Activated CD8-positive, alpha-beta T cell treated with anti-CD3 and anti-CD28 coated beads, Interleukin-2, amount 10 ng/mL, durations not matched to agents 7 days and 5 days (primary cell): ENCODE data around the gene C1orf210. TPM values are rescaled to one million over a fixed set of nuclear protein-coding genes. Genes with fewer than 3 reads are reported as not detected.

ENCODE experiments used
- ATAC-seq: fragments of 150-1000 bp; cut with Tn5 transposase; one replicate; pipeline ENCODE4 v1.10.0; 2021; ENCODE audit warnings: moderate library complexity
- CTCF ChIA-PET: fragments of 350-600 bp; sonication (Branson Sonifier 250); formaldehyde crosslinking; loops from one replicate; lab custom pipeline; 2021; ENCODE audit warnings: antibody characterized with exemption; lab: Charles Lee
- POLR2A ChIA-PET: fragments of 350-600 bp; sonication (Branson Sonifier 250); formaldehyde crosslinking; loops from one replicate; lab custom pipeline; 2021; ENCODE audit warnings: antibody characterized with exemption; lab: Charles Lee
- DNase-seq: peaks from one replicate; pipeline ENCODE4 v3.0.0-alpha.2; 2020
- H3K27ac Mint-ChIP-seq: one replicate; pipeline ENCODE4 v1.8.0; 2021; ENCODE audit warnings: mild to moderate bottlenecking, mixed read lengths
- H3K27me3 Mint-ChIP-seq: one replicate; pipeline ENCODE4 v1.8.0; 2021; ENCODE audit warnings: low read depth, mixed read lengths
- H3K36me3 Mint-ChIP-seq: one replicate; pipeline ENCODE4 v1.8.0; 2021; ENCODE audit warnings: low read depth, mixed read lengths
- H3K4me1 Mint-ChIP-seq: one replicate; pipeline ENCODE4 v1.8.0; 2021; ENCODE audit warnings: low read depth, mixed read lengths
- H3K4me3 Mint-ChIP-seq: one replicate; pipeline ENCODE4 v1.8.0; 2021; ENCODE audit warnings: mild to moderate bottlenecking, mixed read lengths
- H3K9me3 Mint-ChIP-seq: one replicate; pipeline ENCODE4 v1.8.0; 2022; ENCODE audit warnings: mixed read lengths; ENCODE audit not compliant: insufficient read depth
- total RNA-seq, 2 experiments: library from RNA; stranded (reverse); gene quantifications; one replicate each; pipeline ENCODE4 v1.2.3, GENCODE V29; 2021

Gene C1orf210
- total RNA-seq, 2 experiments from 2014 or later: not detected

DNA sequence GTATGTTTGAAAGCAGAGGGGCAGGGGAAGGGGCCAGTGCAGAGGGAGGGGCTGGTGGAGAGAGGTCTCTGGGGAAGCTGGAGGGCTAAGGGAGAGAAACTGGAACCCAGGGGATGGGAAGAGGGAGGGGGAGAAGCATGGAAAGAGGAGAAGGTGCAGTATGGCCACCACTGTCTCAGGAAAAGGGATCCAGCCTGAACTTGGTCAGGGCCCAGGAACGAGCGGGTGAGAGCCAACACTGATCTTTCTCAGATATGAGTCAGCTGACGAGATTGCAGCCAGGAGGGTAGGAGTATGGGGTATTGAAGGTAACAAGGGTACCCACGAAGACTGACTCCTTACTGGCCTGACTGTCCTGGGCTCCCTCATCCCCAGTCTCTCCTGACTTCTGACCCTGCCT lies 33.5 kb upstream of the C1orf210 start:
- ChIA-PET CTCF (no interaction called here), POLR2A (no interaction called here)
- Mint-ChIP-seq H3K4me3 (no peak overlapping the region), H3K4me1 (no peaks in the 10 kb centered on the region), H3K27ac (no peak overlapping the region), H3K36me3 (no peaks in the 10 kb centered on the region), H3K9me3 (no peaks in the 10 kb centered on the region), H3K27me3 (no peaks in the 10 kb centered on the region)
- ATAC-seq: no peak
- no peak for DNase-seq

- DNase-seq (no peak), ATAC-seq (no peak)
- H3K4me1 Mint-ChIP-seq: no peaks in the 10 kb centered on the region
- ChIA-PET CTCF (no interaction called here), POLR2A (no interaction called here)
- no peaks in the 10 kb centered on the region for H3K9me3 Mint-ChIP-seq
- no peak overlapping the region for H3K27ac Mint-ChIP-seq
- H3K27me3 Mint-ChIP-seq: no peaks in the 10 kb centered on the region
- H3K4me3 Mint-ChIP-seq: no peak overlapping the region
- no peaks in the 10 kb centered on the region for H3K36me3 Mint-ChIP-seq
These were observed 32.6 kb upstream of the C1orf210 start for GRCh38 chr1:43317817-43318471.

DNA sequence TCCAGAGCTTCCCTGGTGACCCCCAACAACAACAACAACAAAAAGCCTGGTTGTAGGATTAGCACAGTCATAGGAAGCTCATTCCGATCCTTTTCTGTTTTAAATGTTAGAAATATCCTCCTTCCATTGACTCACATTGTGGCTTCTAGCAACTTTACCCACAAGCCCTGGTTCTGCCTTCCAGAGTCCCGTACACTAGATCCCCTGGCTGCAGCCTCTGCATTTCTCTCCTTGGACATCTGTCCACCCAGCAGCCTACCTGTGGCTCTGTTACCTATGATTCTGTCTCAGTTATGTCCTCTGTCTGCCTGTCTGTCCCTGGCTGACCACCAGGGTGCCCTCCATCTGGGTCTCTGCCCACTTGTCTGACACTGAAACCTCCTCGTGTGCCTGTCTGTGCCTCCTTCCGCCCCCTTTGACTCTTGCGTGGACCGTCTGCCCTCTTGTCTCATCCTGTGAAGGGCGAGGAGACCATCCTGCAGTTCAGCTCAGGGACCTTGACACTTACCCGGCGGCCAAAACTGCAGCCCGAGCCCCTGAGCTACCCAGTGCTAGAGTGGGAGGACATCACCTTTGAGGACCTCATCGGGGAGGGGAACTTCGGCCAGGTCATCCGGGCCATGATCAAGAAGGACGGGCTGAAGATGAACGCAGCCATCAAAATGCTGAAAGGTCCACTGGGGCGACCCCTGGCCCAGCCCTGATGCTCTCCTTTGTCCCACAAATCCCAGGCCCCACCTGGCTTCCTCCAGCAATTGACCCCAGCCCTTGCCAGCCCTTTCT lies 31.5 kb upstream of the C1orf210 start:
- ChIA-PET POLR2A (interaction anchor here (0.6 kb wide), 1 partner anchor 84 kb away, joined by 3 read pairs; no protein-coding TSS in a partner anchor), CTCF (no interaction called here)
- Mint-ChIP-seq H3K36me3 (no peaks in the 10 kb centered on the region), H3K4me3 (no peak overlapping the region), H3K27ac (no peak overlapping the region), H3K9me3 (no peaks in the 10 kb centered on the region), H3K27me3 (no peaks in the 10 kb centered on the region), H3K4me1 (no peaks in the 10 kb centered on the region)
- ATAC-seq (no peak), DNase-seq (no peak)

GRCh38 chr1:43315963-43316737 lies 30.8 kb upstream of the C1orf210 start:
- CTCF ChIA-PET: no interaction called here
- no peak for ATAC-seq
- no peak for DNase-seq
- H3K27ac Mint-ChIP-seq: no peak overlapping the region
- H3K36me3 Mint-ChIP-seq: no peaks in the 10 kb centered on the region
- no peak overlapping the region for H3K4me3 Mint-ChIP-seq
- POLR2A ChIA-PET: no interaction called here
- H3K9me3 Mint-ChIP-seq: no peaks in the 10 kb centered on the region
- no peaks in the 10 kb centered on the region for H3K4me1 Mint-ChIP-seq
- H3K27me3 Mint-ChIP-seq: no peaks in the 10 kb centered on the region

DNA sequence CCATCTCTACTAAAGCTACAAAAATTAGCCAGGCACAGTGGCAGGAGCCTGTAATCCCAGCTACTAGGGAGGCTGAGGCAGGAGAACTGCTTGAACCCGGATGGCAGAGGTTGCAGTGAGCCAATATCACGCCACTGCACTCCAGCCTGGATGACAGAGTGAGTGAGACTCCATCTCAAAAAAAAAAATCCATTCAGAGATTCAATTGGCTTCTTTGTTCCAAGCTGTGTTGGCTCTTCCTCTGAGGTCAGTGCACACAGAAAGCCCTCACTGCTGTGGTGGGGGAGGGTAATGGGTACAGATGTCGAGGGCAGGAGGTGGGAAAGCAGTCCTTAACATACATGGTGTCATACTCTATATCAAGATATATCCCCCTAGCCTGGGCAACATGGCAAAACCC lies 30.1 kb upstream of the C1orf210 start:
- Mint-ChIP-seq H3K27ac (no peak overlapping the region), H3K4me1 (no peaks in the 10 kb centered on the region)

DNA sequence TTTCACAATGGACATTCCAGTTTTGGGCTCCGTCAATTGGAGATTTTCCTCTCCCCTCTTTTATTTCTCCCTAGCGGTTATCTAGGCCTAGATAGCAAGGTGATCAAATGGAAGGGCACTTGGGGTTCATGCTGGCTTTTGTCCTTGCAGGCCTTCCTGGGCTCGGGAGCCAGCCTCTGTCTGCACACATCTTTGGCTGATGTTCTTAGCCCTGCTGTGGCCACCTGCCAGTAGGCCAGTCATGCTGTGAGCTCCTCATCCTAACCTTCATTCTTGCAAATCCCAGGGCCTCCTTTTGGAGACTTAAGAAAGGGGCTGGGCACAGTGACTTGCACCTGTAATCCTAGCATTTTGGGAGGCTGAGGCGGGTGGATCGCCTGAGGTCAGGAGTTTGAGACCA lies 28.9 kb upstream of the C1orf210 start:
- CTCF ChIA-PET: no interaction called here
- ATAC-seq (no peak), DNase-seq (no peak)
- no peaks in the 10 kb centered on the region for H3K27me3 Mint-ChIP-seq
- no peaks in the 10 kb centered on the region for H3K9me3 Mint-ChIP-seq
- H3K4me3 Mint-ChIP-seq: no peak overlapping the region
- no peak overlapping the region for H3K27ac Mint-ChIP-seq
- H3K4me1 Mint-ChIP-seq: no peaks in the 10 kb centered on the region
- POLR2A ChIA-PET: no interaction called here
- H3K36me3 Mint-ChIP-seq: no peaks in the 10 kb centered on the region

More for the DNA sequence above, 30.1 kb upstream of the C1orf210 start:
- Mint-ChIP-seq H3K36me3 (no peaks in the 10 kb centered on the region), H3K27me3 (no peaks in the 10 kb centered on the region), H3K4me3 (no peak overlapping the region), H3K9me3 (no peaks in the 10 kb centered on the region)
- DNase-seq (no peak), ATAC-seq (no peak)
- ChIA-PET CTCF (no interaction called here), POLR2A (no interaction called here)

- POLR2A ChIA-PET: no interaction called here
These were observed 28.4 kb upstream of the C1orf210 start for GRCh38 chr1:43313771-43314170.

GRCh38 chr1:43312663-43313515 lies 27.5 kb upstream of the C1orf210 start:
- Mint-ChIP-seq H3K9me3 (no peaks in the 10 kb centered on the region), H3K27ac (no peak overlapping the region), H3K4me1 (no peaks in the 10 kb centered on the region), H3K4me3 (no peak overlapping the region), H3K36me3 (no peaks in the 10 kb centered on the region), H3K27me3 (no peaks in the 10 kb centered on the region)
- ChIA-PET POLR2A (no interaction called here), CTCF (interaction anchor here (1.4 kb wide), 2 partner anchors 55 to 73 kb away, joined by 3 read pairs; partner anchors contain the start of gene ELOVL1)
- ATAC-seq: no peak
- no peak for DNase-seq

More at GRCh38 chr1:43313771-43314170, 28.4 kb upstream of the C1orf210 start:
- no peak overlapping the region for H3K27ac Mint-ChIP-seq
- H3K36me3 Mint-ChIP-seq: no peaks in the 10 kb centered on the region
- no peaks in the 10 kb centered on the region for H3K9me3 Mint-ChIP-seq
- H3K4me3 Mint-ChIP-seq: no peak overlapping the region
- H3K27me3 Mint-ChIP-seq: no peaks in the 10 kb centered on the region
- ATAC-seq (no peak), DNase-seq (no peak)
- CTCF ChIA-PET: no interaction called here
- H3K4me1 Mint-ChIP-seq: no peaks in the 10 kb centered on the region

GRCh38 chr1:43312212-43312623 lies 26.8 kb upstream of the C1orf210 start:
- H3K36me3 Mint-ChIP-seq: no peaks in the 10 kb centered on the region
- no peak for ATAC-seq
- DNase-seq: no peak
- no peaks in the 10 kb centered on the region for H3K4me1 Mint-ChIP-seq
- no peak overlapping the region for H3K4me3 Mint-ChIP-seq
- ChIA-PET POLR2A (no interaction called here), CTCF (interaction anchor here (1.2 to 1.4 kb wide), 3 partner anchors 56 to 85 kb away, joined by 3 to 4 read pairs (median 3); partner anchors contain the start of gene ELOVL1)
- no peaks in the 10 kb centered on the region for H3K9me3 Mint-ChIP-seq
- no peaks in the 10 kb centered on the region for H3K27me3 Mint-ChIP-seq
- H3K27ac Mint-ChIP-seq: no peak overlapping the region

- Mint-ChIP-seq H3K9me3 (no peaks in the 10 kb centered on the region), H3K4me3 (no peak overlapping the region), H3K4me1 (no peaks in the 10 kb centered on the region), H3K27ac (no peak overlapping the region), H3K36me3 (no peaks in the 10 kb centered on the region), H3K27me3 (no peaks in the 10 kb centered on the region)
- ChIA-PET POLR2A (no interaction called here), CTCF (interaction anchor here (1.2 kb wide), 1 partner anchor 85 kb away, joined by 4 read pairs; no protein-coding TSS in a partner anchor)
- no peak for DNase-seq
- no peak for ATAC-seq
These were observed 26.1 kb upstream of the C1orf210 start for GRCh38 chr1:43311521-43311920.

GRCh38 chr1:43309405-43310025 lies 24.1 kb upstream of the C1orf210 start:
- ChIA-PET CTCF (no interaction called here), POLR2A (no interaction called here)
- no peaks in the 10 kb centered on the region for H3K27me3 Mint-ChIP-seq
- no peak for DNase-seq
- H3K4me1 Mint-ChIP-seq: no peaks in the 10 kb centered on the region
- no peak overlapping the region for H3K27ac Mint-ChIP-seq
- no peak for ATAC-seq
- no peak overlapping the region for H3K4me3 Mint-ChIP-seq
- no peaks in the 10 kb centered on the region for H3K36me3 Mint-ChIP-seq
- H3K9me3 Mint-ChIP-seq: no peaks in the 10 kb centered on the region
